K562 (cell line): Measurements from ENCODE around the gene DYRK1A. TPM values are rescaled to one million over a fixed set of nuclear protein-coding genes. Genes with fewer than 3 reads are reported as not detected.

Experiments used
- BRD4 ChIP-seq: fragments of 200-600 bp; sonication (generic); IDR thresholded peaks from 2 replicates; pipeline ENCODE4 v1.6.1; 2017; ENCODE audit warnings: inconsistent platforms
- CCNT2 ChIP-seq: IDR thresholded peaks from 2 replicates; pipeline ENCODE4 v1.6.1; 2011; ENCODE audit warnings: borderline replicate concordance, low read depth, mild to moderate bottlenecking, moderate library complexity, mixed read lengths, low read length; ENCODE audit not compliant: insufficient read length; ENCODE audit errors: extremely low read depth
- EGR1 ChIP-seq: fragments of 450-650 bp; conservative IDR thresholded peaks from 2 replicates; pipeline ENCODE4 v1.6.1; 2017; ENCODE audit warnings: mild to moderate bottlenecking
- GTF2E2 ChIP-seq: fragments of 200-800 bp; sonication (Bioruptor generic); IDR thresholded peaks from 2 replicates; pipeline ENCODE4 v1.6.1; 2016; ENCODE audit warnings: missing genetic modification characterization, missing compliant biosample characterization
- HNRNPUL1 ChIP-seq: fragments of 200-400 bp; formaldehyde crosslinking; IDR thresholded peaks from 2 replicates; pipeline ENCODE4 v1.6.1; 2017; ENCODE audit warnings: low read length
- MEF2D ChIP-seq: conservative IDR thresholded peaks from 2 replicates; pipeline ENCODE4 v1.6.1; 2016; ENCODE audit warnings: low read depth, missing genetic modification characterization, missing compliant biosample characterization
- NELFE ChIP-seq: IDR thresholded peaks from 2 replicates; pipeline ENCODE4 v1.6.1; 2011; ENCODE audit warnings: mild to moderate bottlenecking; ENCODE audit not compliant: insufficient read depth, insufficient read length
- NFE2L1 ChIP-seq: fragments of 450-650 bp; IDR thresholded peaks from 2 replicates; pipeline ENCODE4 v1.6.1; 2016; ENCODE audit warnings: missing genetic modification characterization, low read depth, mild to moderate bottlenecking, missing compliant biosample characterization, moderate library complexity, borderline replicate concordance
- RCOR1 ChIP-seq, 2 experiments: IDR thresholded peaks; 2 replicates each; pipeline ENCODE4 v1.6.1; 2012; ENCODE audit warnings: low read depth in 2 of 2, low read length in 2 of 2, borderline replicate concordance in 1 of 2, improper control_type of control experiment in 1 of 2
- SIN3A ChIP-seq, 2 experiments: fragments of 150-350 bp in 1 of 2; IDR thresholded peaks; 2 replicates each; pipeline ENCODE4 v1.6.1; 2011 to 2016; ENCODE audit warnings: borderline replicate concordance in 2 of 2, low read depth in 2 of 2, low read length in 2 of 2, mild to moderate bottlenecking in 2 of 2, moderate library complexity in 2 of 2; ENCODE audit not compliant: control insufficient read depth in 1 of 2
- SMAD3 ChIP-seq: fragments of 450-650 bp; formaldehyde crosslinking; conservative IDR thresholded peaks from 2 replicates; pipeline ENCODE4 v1.4.0; 2020; ENCODE audit warnings: mild to moderate bottlenecking
- SOX6 ChIP-seq: fragments of 450-650 bp; IDR thresholded peaks from 2 replicates; pipeline ENCODE4 v1.6.1; 2014; ENCODE audit warnings: mild to moderate bottlenecking
- SP2 ChIP-seq: IDR thresholded peaks from 2 replicates; pipeline ENCODE4 v1.6.1; 2011; ENCODE audit warnings: mild to moderate bottlenecking, low read depth, low read length, moderate library complexity; ENCODE audit not compliant: poor library complexity, severe bottlenecking; ENCODE audit errors: extremely low read depth
- ZNF263 ChIP-seq: sonication (generic); formaldehyde crosslinking; IDR thresholded peaks from 2 replicates; pipeline ENCODE4 v1.8.0; 2022; ENCODE audit warnings: mild to moderate bottlenecking, missing genetic modification reagents, borderline replicate concordance
- ZNF561 ChIP-seq: fragments of 450-650 bp; formaldehyde crosslinking; conservative IDR thresholded peaks from 2 replicates; pipeline ENCODE4 v1.4.0; 2020; ENCODE audit warnings: mild to moderate bottlenecking, moderate library complexity
- polyA plus RNA-seq, 8 experiments: library from polyadenylated mRNA; depleted of rRNA in 4 of 8; stranded (reverse) in 5 of 8; unstranded in 3 of 8; fragments of >200 nt; fragmentation: Nextera tagmentation in 2 of 8; fragmentation: Illumina TruSeq in 1 of 8; extraction: Ambion mirVana in 2 of 8; extraction: Trizol in 1 of 8; gene quantifications; 2 replicates each; pipeline versions ENCODE4 v1.2.1 to v1.2.3, GENCODE V29; 2011 to 2014; ENCODE audit warnings: inconsistent platforms in 1 of 8, missing spikeins in 1 of 8
- total RNA-seq, 7 experiments: library from RNA; depleted of rRNA in 6 of 7; stranded (reverse); fragments of >200 nt in 6 of 7; fragmentation: Illumina TruSeq in 2 of 7; extraction: Trizol in 2 of 7; gene quantifications; 2 replicates each; pipeline versions ENCODE4 v1.2.1 to v1.2.3, GENCODE V29; 2011 to 2021; ENCODE audit warnings: low replicate concordance in 1 of 7
- TF ChIP-seq, protein P1 (sequence below): fragments of 450-650 bp; formaldehyde crosslinking; conservative IDR thresholded peaks from 2 replicates; pipeline ENCODE4 v1.4.0; 2022; ENCODE audit warnings: mild to moderate bottlenecking, missing genetic modification characterization
- TF ChIP-seq, protein P2 (sequence below): sonication (generic); formaldehyde crosslinking; IDR thresholded peaks from 2 replicates; pipeline ENCODE4 v1.8.1; 2023; ENCODE audit warnings: mild to moderate bottlenecking, missing genetic modification reagents, moderate library complexity

The DYRK1A gene
- total and polyA plus RNA-seq, 9 of the 15 experiments (the other 6 are each of a cell fraction or from before 2014, with no cell fraction given) = 3.7 to 64.8 (median 42.3) TPM

DNA sequence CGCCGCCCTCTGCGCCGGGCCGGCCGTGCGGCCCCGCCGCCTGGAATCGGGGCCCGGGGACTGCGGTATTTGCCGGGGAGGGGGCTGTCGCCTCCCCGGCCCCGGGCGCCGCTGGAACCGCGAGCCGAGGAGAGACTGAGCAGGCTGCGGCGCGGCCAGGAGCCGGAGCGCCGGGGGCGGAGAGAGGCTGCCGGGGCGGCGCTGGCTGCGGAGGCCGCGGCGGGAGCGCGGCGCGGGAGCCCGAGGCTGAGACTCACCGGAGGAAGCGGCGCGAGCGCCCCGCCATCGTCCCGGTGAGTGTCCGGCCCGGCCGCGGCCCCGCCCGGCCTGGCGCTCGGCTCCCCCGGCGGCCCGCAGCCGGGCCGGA lies 746 bp downstream of the DYRK1A start (continued):
- no peak for TF ChIP-seq ZNF561
- no peak for TF ChIP-seq MEF2D (tag)
- TF ChIP-seq SP2 = no peak
- TF ChIP-seq SIN3A (IDR thresholded peaks at IDR 0.05; ENCODE audit: borderline replicate concordance in 2 of 2, control insufficient read depth in 1 of 2, low read depth in 2 of 2, low read length in 2 of 2) = peak in 1 of 2 experiments; percentile 57; a peak in 1 of 4 replicates
- no peak for TF ChIP-seq RCOR1 (IDR thresholded peaks at IDR 0.05; ENCODE audit: borderline replicate concordance in 1 of 2, low read depth in 2 of 2, low read length in 2 of 2)
- no peak for TF ChIP-seq SOX6
- TF ChIP-seq SMAD3 (CRISPR knock-in tag) = no peak
- TF ChIP-seq CCNT2 = peak; percentile 44
- no peak for TF ChIP-seq BRD4
- TF ChIP-seq NFE2L1 (tag) = no peak
- TF ChIP-seq, protein P1, sequence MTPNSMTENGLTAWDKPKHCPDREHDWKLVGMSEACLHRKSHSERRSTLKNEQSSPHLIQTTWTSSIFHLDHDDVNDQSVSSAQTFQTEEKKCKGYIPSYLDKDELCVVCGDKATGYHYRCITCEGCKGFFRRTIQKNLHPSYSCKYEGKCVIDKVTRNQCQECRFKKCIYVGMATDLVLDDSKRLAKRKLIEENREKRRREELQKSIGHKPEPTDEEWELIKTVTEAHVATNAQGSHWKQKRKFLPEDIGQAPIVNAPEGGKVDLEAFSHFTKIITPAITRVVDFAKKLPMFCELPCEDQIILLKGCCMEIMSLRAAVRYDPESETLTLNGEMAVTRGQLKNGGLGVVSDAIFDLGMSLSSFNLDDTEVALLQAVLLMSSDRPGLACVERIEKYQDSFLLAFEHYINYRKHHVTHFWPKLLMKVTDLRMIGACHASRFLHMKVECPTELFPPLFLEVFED (CRISPR knock-in tag) = no peak
- TF ChIP-seq HNRNPUL1 = no peak
- no peak for TF ChIP-seq EGR1
- TF ChIP-seq, protein P2, sequence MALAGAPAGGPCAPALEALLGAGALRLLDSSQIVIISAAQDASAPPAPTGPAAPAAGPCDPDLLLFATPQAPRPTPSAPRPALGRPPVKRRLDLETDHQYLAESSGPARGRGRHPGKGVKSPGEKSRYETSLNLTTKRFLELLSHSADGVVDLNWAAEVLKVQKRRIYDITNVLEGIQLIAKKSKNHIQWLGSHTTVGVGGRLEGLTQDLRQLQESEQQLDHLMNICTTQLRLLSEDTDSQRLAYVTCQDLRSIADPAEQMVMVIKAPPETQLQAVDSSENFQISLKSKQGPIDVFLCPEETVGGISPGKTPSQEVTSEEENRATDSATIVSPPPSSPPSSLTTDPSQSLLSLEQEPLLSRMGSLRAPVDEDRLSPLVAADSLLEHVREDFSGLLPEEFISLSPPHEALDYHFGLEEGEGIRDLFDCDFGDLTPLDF = no peak
- TF ChIP-seq GTF2E2 = 0 out of 2 replicates have a peak, but pooled peaks have one; percentile 51
- TF ChIP-seq NELFE = no peak
- no peak for TF ChIP-seq ZNF263 (CRISPR knock-in tag)
